SIG-M5 treated with dmso at 0.1 percent for 504 hours (cell line): ENCODE measurements around the gene ITM2C.

Experiments
- DNase-seq: peaks from one replicate; lab custom pipeline; 2025; ENCODE audit not compliant: unreplicated experiment; lab: John Stamatoyannopoulos, UW

ITM2C gene

GRCh38 chr2:230864605-230865306 lies at the start of gene ITM2C:
Gene ITM2C (plus strand): TSS chr2:230864942. CDS start chr2:230865026, 84 bp downstream.
- peak; percentile 57 for DNase-seq

GRCh38 chr2:230815088-230815487 lies 49.7 kb upstream of the ITM2C start:
- DNase-seq: no peak

- no peak for DNase-seq
These were observed 48.0 kb upstream of the ITM2C start for GRCh38 chr2:230816735-230817134.

- DNase-seq: no peak
These were observed 45.3 kb upstream of the ITM2C start for GRCh38 chr2:230819433-230819832.

- no peak for DNase-seq
These were observed 43.3 kb upstream of the ITM2C start for GRCh38 chr2:230821261-230821990.

- no peak for DNase-seq
These were observed 42.7 kb upstream of the ITM2C start for GRCh38 chr2:230821991-230822520.

- DNase-seq: no peak
These were observed 41.3 kb upstream of the ITM2C start for GRCh38 chr2:230823264-230823964.

- DNase-seq: peak; percentile 88
These were observed 40.2 kb upstream of the ITM2C start for GRCh38 chr2:230824406-230824978.

- DNase-seq: no peak
These were observed 39.4 kb upstream of the ITM2C start for GRCh38 chr2:230825354-230825753.

- DNase-seq: no peak
These were observed 36.9 kb upstream of the ITM2C start for GRCh38 chr2:230827774-230828271.

- no peak for DNase-seq
These were observed 36.3 kb upstream of the ITM2C start for GRCh38 chr2:230828272-230828961.

GRCh38 chr2:230829293-230829692 lies 35.4 kb upstream of the ITM2C start:
- no peak for DNase-seq

- no peak for DNase-seq
These were observed 34.8 kb upstream of the ITM2C start for GRCh38 chr2:230829959-230830358.

- no peak for DNase-seq
These were observed 34.3 kb upstream of the ITM2C start for GRCh38 chr2:230830428-230830827.

GRCh38 chr2:230840301-230840700 lies 24.4 kb upstream of the ITM2C start:
- peak; percentile 20 for DNase-seq

GRCh38 chr2:230842473-230842872 lies 22.3 kb upstream of the ITM2C start:
- DNase-seq: no peak

- no peak for DNase-seq
These were observed 21.6 kb upstream of the ITM2C start for GRCh38 chr2:230843132-230843531.

- no peak for DNase-seq
These were observed 18.4 kb upstream of the ITM2C start for GRCh38 chr2:230846360-230846759.

GRCh38 chr2:230847883-230848388 lies 16.8 kb upstream of the ITM2C start:
- DNase-seq: peak; percentile 51

- no peak for DNase-seq
These were observed 14.9 kb upstream of the ITM2C start for GRCh38 chr2:230849633-230850357.
